MM.1S (cell line): ENCODE measurements around the gene UNC5C.

Experiments used
- DNase-seq: peaks from one replicate; pipeline ENCODE4 v3.0.0-alpha.2; 2015
- H2AFZ ChIP-seq: fragments of 300-600 bp; sonication (generic); 2 replicates; pipeline ENCODE4 v1.6.0; 2016; ENCODE audit warnings: antibody characterized with exemption, low read length
- H3F3A ChIP-seq: fragments of 300-600 bp; sonication (generic); 2 replicates; pipeline ENCODE4 v1.6.1; 2016; ENCODE audit warnings: mild to moderate bottlenecking, antibody characterized with exemption, low read length, moderate library complexity, mixed read lengths; ENCODE audit not compliant: insufficient read depth
- H3K27ac ChIP-seq: fragments of 300-600 bp; sonication (generic); 2 replicates; pipeline ENCODE4 v1.5.1; 2016; ENCODE audit warnings: mild to moderate bottlenecking, low read length
- H3K27me3 ChIP-seq: fragments of 300-600 bp; sonication (generic); replicated peaks from 2 replicates; pipeline ENCODE4 v1.6.0; 2016; ENCODE audit warnings: low read length; ENCODE audit not compliant: insufficient read depth
- H3K36me3 ChIP-seq: fragments of 300-600 bp; sonication (generic); replicated peaks from 2 replicates; pipeline ENCODE4 v1.6.1; 2016; ENCODE audit warnings: mild to moderate bottlenecking, low read length, mixed read lengths; ENCODE audit not compliant: insufficient read depth
- H3K4me1 ChIP-seq: fragments of 300-600 bp; sonication (generic); 2 replicates; pipeline ENCODE4 v1.6.1; 2016; ENCODE audit warnings: low read length, mixed read lengths
- H3K4me2 ChIP-seq: fragments of 300-600 bp; sonication (generic); 2 replicates; pipeline ENCODE4 v1.6.0; 2016; ENCODE audit warnings: low read depth, low read length
- H3K4me3 ChIP-seq: fragments of 300-600 bp; sonication (generic); 2 replicates; pipeline ENCODE4 v1.5.1; 2016; ENCODE audit warnings: low read length, mixed read lengths
- H3K79me2 ChIP-seq: fragments of 300-600 bp; sonication (generic); 2 replicates; pipeline ENCODE4 v1.6.1; 2016; ENCODE audit warnings: mixed run types, low read length, mixed read lengths
- H3K9ac ChIP-seq: fragments of 300-600 bp; sonication (generic); 2 replicates; pipeline ENCODE4 v1.6.1; 2016; ENCODE audit warnings: low read length, mixed read lengths
- H3K9me2 ChIP-seq: fragments of 300-600 bp; sonication (generic); replicated peaks from 2 replicates; pipeline ENCODE4 v1.6.1; 2016; ENCODE audit warnings: mild to moderate bottlenecking, low read length, mixed read lengths; ENCODE audit not compliant: insufficient read depth
- H3K9me3 ChIP-seq: fragments of 300-600 bp; sonication (generic); replicated peaks from 2 replicates; pipeline ENCODE4 v1.6.1; 2016; ENCODE audit warnings: mild to moderate bottlenecking, low read length, mixed read lengths; ENCODE audit not compliant: insufficient read depth
- H4K20me1 ChIP-seq: fragments of 300-600 bp; sonication (generic); 2 replicates; pipeline ENCODE4 v1.6.1; 2016; ENCODE audit warnings: mild to moderate bottlenecking, low read length, moderate library complexity, mixed read lengths; ENCODE audit not compliant: insufficient read depth
- EZH2 ChIP-seq: fragments of 300-600 bp; sonication (generic); optimal IDR thresholded peaks from 2 replicates; pipeline ENCODE3; 2017; ENCODE audit warnings: low read depth, mild to moderate bottlenecking, antibody characterized with exemption, low read length, mixed read lengths
- EZH2phosphoT487 ChIP-seq: fragments of 300-600 bp; sonication (generic); IDR thresholded peaks from 2 replicates; pipeline ENCODE4 v1.6.1; 2018; ENCODE audit warnings: antibody characterized with exemption, low read length
- TF ChIP-seq, protein P1 (sequence below): fragments of 300-600 bp; sonication (generic); IDR thresholded peaks from 2 replicates; pipeline ENCODE4 v1.5.1; 2016; ENCODE audit warnings: antibody characterized with exemption, low read length, mixed read lengths

UNC5C gene

DNA sequence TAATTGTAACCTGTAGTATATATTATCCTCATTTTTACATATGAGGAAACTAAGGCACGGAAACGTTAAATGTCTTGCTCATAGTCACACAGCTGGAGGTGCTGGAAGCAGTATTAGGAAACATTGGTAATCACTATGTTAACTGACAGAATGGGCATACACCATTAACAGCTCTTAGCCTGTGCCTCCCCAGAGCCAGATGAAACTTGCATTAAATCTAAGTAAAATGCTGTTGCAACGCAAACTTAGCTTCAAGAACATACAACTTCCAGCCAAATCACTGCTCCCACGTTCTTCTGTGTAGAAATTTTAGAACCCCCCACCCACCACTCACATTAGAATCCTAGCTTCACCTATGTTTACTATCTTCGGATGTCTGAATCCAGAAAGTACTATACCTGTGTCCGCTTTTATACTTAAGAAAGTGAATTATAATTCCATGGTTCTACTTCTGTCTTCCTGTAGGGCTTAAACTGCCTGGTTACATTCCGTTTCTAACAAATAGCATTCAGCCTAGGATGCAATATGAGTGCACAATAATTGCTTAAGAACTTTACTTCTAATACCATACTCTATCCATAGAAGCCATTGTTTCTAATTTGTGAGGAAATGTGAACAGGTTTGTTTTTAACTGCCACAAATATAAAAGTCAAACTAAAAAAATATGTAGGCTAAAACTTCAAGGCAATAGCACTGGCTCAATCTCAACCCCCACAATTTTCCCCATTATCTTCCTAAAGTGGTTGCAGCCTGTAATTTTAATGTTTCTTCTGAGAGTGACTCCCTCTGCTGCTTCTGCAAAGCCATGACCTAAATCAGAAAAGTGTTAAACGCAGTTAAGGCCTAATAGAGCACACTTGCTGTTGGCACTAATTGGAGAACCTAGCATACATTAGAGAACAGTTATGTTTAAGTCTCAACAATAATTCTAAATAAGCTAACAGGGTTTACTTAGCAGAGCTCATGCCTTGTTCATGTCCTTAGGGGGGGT lies 4.4 kb downstream of the UNC5C start:
- Histone ChIP-seq H3K9me2 (no peaks in the 10 kb centered on the region), H3F3A (no peaks in the 10 kb centered on the region), H3K4me2 (no peak overlapping the region), H3K4me1 (no peaks in the 10 kb centered on the region), H3K36me3 (no peaks in the 10 kb centered on the region), H3K27ac (no peak overlapping the region), H2AFZ (no peak overlapping the region), H3K9ac (no peak overlapping the region), H3K79me2 (no peaks in the 10 kb centered on the region), H4K20me1 (no peaks in the 10 kb centered on the region), H3K9me3 (no peaks in the 10 kb centered on the region), H3K27me3 (no peaks in the 10 kb centered on the region), H3K4me3 (no peak overlapping the region)
- TF ChIP-seq, protein P1, sequence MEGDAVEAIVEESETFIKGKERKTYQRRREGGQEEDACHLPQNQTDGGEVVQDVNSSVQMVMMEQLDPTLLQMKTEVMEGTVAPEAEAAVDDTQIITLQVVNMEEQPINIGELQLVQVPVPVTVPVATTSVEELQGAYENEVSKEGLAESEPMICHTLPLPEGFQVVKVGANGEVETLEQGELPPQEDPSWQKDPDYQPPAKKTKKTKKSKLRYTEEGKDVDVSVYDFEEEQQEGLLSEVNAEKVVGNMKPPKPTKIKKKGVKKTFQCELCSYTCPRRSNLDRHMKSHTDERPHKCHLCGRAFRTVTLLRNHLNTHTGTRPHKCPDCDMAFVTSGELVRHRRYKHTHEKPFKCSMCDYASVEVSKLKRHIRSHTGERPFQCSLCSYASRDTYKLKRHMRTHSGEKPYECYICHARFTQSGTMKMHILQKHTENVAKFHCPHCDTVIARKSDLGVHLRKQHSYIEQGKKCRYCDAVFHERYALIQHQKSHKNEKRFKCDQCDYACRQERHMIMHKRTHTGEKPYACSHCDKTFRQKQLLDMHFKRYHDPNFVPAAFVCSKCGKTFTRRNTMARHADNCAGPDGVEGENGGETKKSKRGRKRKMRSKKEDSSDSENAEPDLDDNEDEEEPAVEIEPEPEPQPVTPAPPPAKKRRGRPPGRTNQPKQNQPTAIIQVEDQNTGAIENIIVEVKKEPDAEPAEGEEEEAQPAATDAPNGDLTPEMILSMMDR: no peak
- TF ChIP-seq EZH2 (no peak), EZH2phosphoT487 (no peak)
- DNase-seq: no peak

- Histone ChIP-seq H3K79me2 (no peaks in the 10 kb centered on the region), H3K4me1 (no peaks in the 10 kb centered on the region), H4K20me1 (no peaks in the 10 kb centered on the region), H3K9me2 (no peaks in the 10 kb centered on the region), H3K27ac (no peak overlapping the region), H3K4me3 (no peak overlapping the region), H3K9ac (no peak overlapping the region), H3F3A (no peaks in the 10 kb centered on the region), H3K36me3 (no peaks in the 10 kb centered on the region), H2AFZ (no peak overlapping the region), H3K4me2 (no peak overlapping the region), H3K9me3 (no peaks in the 10 kb centered on the region), H3K27me3 (no peaks in the 10 kb centered on the region)
- TF ChIP-seq EZH2phosphoT487 (no peak), EZH2 (no peak)
- TF ChIP-seq, protein P1: no peak
- DNase-seq: no peak
Observed at GRCh38 chr4:95541889-95542607, 6.7 kb downstream of the UNC5C start.

DNA sequence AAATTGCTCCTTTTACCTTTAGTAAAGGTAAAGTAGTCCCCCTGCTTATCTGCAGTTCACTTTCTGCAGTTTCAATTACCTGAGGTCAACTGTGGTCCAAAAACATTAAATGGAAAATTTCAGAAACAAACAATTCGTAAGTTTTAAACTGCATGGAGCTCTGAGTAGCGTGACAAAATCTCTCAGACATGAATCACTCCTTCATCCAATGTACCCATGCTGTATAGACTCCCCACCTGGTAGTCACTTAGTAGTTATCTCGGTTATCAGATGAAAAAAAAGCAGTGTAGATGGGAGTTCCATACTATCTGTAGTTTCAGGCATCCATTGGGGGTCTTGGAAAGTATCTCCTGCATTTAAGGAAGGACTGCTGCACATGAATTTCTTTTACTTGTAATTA lies 7.7 kb downstream of the UNC5C start:
- no peak overlapping the region for H3K27ac ChIP-seq
- H3K9ac ChIP-seq: no peak overlapping the region
- no peaks in the 10 kb centered on the region for H3K4me1 ChIP-seq
- TF ChIP-seq, protein P1: no peak
- no peak for TF ChIP-seq EZH2
- no peak for TF ChIP-seq EZH2phosphoT487
- H3K79me2 ChIP-seq: no peaks in the 10 kb centered on the region
- H4K20me1 ChIP-seq: no peaks in the 10 kb centered on the region
- H3K4me3 ChIP-seq: no peak overlapping the region
- no peaks in the 10 kb centered on the region for H3K9me2 ChIP-seq
- H2AFZ ChIP-seq: no peak overlapping the region
- H3K36me3 ChIP-seq: no peaks in the 10 kb centered on the region
- no peak for DNase-seq
- no peak overlapping the region for H3K4me2 ChIP-seq
- H3K27me3 ChIP-seq: no peaks in the 10 kb centered on the region
- no peaks in the 10 kb centered on the region for H3K9me3 ChIP-seq
- no peaks in the 10 kb centered on the region for H3F3A ChIP-seq
